Breast epithelium (tissue), 4 donors: Measurements from ENCODE around the gene PARD3B. TPM values are rescaled to one million over a fixed set of nuclear protein-coding genes. Genes with fewer than 3 reads are reported as not detected.

ENCODE experiments used
- DNase-seq, 2 donors: peaks; one replicate each; pipeline ENCODE4 v3.0.0-alpha.2; 2019; ENCODE audit warnings: low spot score in 2 of 2
- H3K27ac ChIP-seq, 2 donors: fragments of 200-600 bp; sonication (generic) in 1 of 2; one replicate each; pipeline ENCODE4 v1.5.1; 2016 to 2019; ENCODE audit warnings: mild to moderate bottlenecking in 1 of 2
- H3K27me3 ChIP-seq, 2 donors: fragments of 200-600 bp; sonication (generic) in 1 of 2; one replicate each; pipeline versions ENCODE4 v1.5.1 to v1.6.0; 2017 to 2019; ENCODE audit warnings: control low read depth in 1 of 2, mild to moderate bottlenecking in 1 of 2
- H3K36me3 ChIP-seq: fragments of 200-600 bp; one replicate; pipeline ENCODE4 v1.5.1; 2019
- H3K4me1 ChIP-seq, 2 donors: fragments of 200-600 bp; sonication (generic); one replicate each; pipeline ENCODE4 v1.5.1; 2016 to 2019; ENCODE audit warnings: control low read depth in 1 of 2
- H3K4me3 ChIP-seq, 3 donors: fragments of 200-600 bp; sonication (generic); 1 replicate in 2 of 3; 2 replicates in 1 of 3; pipeline ENCODE4 v1.5.1; 2016 to 2019; ENCODE audit warnings: mild to moderate bottlenecking in 3 of 3, moderate library complexity in 2 of 3
- H3K9me3 ChIP-seq, 2 donors: fragments of 200-600 bp; sonication (generic) in 1 of 2; one replicate each; pipeline ENCODE4 v1.5.1; 2016 to 2019; ENCODE audit warnings: control low read depth in 1 of 2
- CTCF ChIP-seq, 3 donors: fragments of 450-650 bp; IDR thresholded peaks; one replicate each; pipeline ENCODE4 v1.5.1; 2016 to 2017; ENCODE audit warnings: antibody characterized with exemption in 3 of 3, mild to moderate bottlenecking in 3 of 3, moderate library complexity in 3 of 3
- POLR2A ChIP-seq: fragments of 450-650 bp; IDR thresholded peaks from one replicate; pipeline ENCODE4 v1.6.1; 2016; ENCODE audit warnings: antibody characterized with exemption, mild to moderate bottlenecking, moderate library complexity
- POLR2AphosphoS5 ChIP-seq, 3 donors: sonication (generic); formaldehyde crosslinking; IDR thresholded peaks; one replicate each; pipeline ENCODE4 v1.6.1; 2017; ENCODE audit warnings: antibody characterized with exemption in 3 of 3
- intact Hi-C: fragments of 100-400 bp; cut with DNase I; formaldehyde crosslinking; loops from one replicate; pipeline ENCODE4 v1.15.1; 2023; ENCODE audit warnings: low total_unique reads
- total RNA-seq, 3 donors: library from RNA; depleted of rRNA; stranded (reverse); fragments of >200 nt; gene quantifications; one replicate each; pipeline ENCODE4 v1.1.0, GENCODE V29; 2016

PARD3B gene
- total RNA-seq, 3 donors from 2014 or later, result 24.6 to 66.2 (median 25.9) TPM

GRCh38 chr2:205156457-205156856 lies 611.2 kb downstream of the PARD3B start:
- H3K9me3 ChIP-seq, result no peaks in the 10 kb centered on the region
- no peak for TF ChIP-seq POLR2A
- no peak for TF ChIP-seq POLR2AphosphoS5 (IDR thresholded peaks at IDR 0.05)
- no peak for TF ChIP-seq CTCF (IDR thresholded peaks at IDR 0.05)
- H3K36me3 ChIP-seq, result no peaks in the 10 kb centered on the region
- no peaks in the 10 kb centered on the region for H3K4me1 ChIP-seq
- H3K27ac ChIP-seq, result no peak overlapping the region
- no peak overlapping the region for H3K4me3 ChIP-seq
- intact Hi-C loops, result no loop called here
- DNase-seq, result no peak
- H3K27me3 ChIP-seq, result no peaks in the 10 kb centered on the region

- DNase-seq, result no peak
- H3K27ac ChIP-seq, result no peak overlapping the region
- H3K4me1 ChIP-seq, result no peaks in the 10 kb centered on the region
- TF ChIP-seq POLR2A (no peak), POLR2AphosphoS5 (IDR thresholded peaks at IDR 0.05) (no peak), CTCF (IDR thresholded peaks at IDR 0.05) (no peak)
- no peaks in the 10 kb centered on the region for H3K27me3 ChIP-seq
- intact Hi-C loops, result no loop called here
- H3K36me3 ChIP-seq, result no peaks in the 10 kb centered on the region
- H3K9me3 ChIP-seq, result no peaks in the 10 kb centered on the region
- H3K4me3 ChIP-seq, result no peak overlapping the region
Measured at GRCh38 chr2:205158404-205158803, 613.1 kb downstream of the PARD3B start.

GRCh38 chr2:205161156-205161839 lies 616.0 kb downstream of the PARD3B start:
- Histone ChIP-seq H3K27ac (no peak overlapping the region), H3K9me3 (no peaks in the 10 kb centered on the region), H3K4me1 (no peaks in the 10 kb centered on the region), H3K27me3 (no peaks in the 10 kb centered on the region), H3K4me3 (no peak overlapping the region), H3K36me3 (no peaks in the 10 kb centered on the region)
- intact Hi-C loops, result no loop called here
- no peak for TF ChIP-seq CTCF (IDR thresholded peaks at IDR 0.05)
- no peak for TF ChIP-seq POLR2AphosphoS5 (IDR thresholded peaks at IDR 0.05)
- no peak for DNase-seq

GRCh38 chr2:205166745-205167144 lies 621.5 kb downstream of the PARD3B start:
- TF ChIP-seq POLR2A, result no peak
- TF ChIP-seq POLR2AphosphoS5 (IDR thresholded peaks at IDR 0.05), result no peak
- no peak for TF ChIP-seq CTCF (IDR thresholded peaks at IDR 0.05)
- Histone ChIP-seq H3K4me3 (no peak overlapping the region), H3K27me3 (no peaks in the 10 kb centered on the region), H3K27ac (no peak overlapping the region), H3K9me3 (no peaks in the 10 kb centered on the region), H3K4me1 (no peaks in the 10 kb centered on the region), H3K36me3 (no peaks in the 10 kb centered on the region)
- intact Hi-C loops, result no loop called here
- DNase-seq, result no peak

GRCh38 chr2:205169012-205169411 lies 623.7 kb downstream of the PARD3B start:
- Histone ChIP-seq H3K9me3 (no peaks in the 10 kb centered on the region), H3K36me3 (no peaks in the 10 kb centered on the region), H3K4me1 (no peaks in the 10 kb centered on the region), H3K4me3 (no peak overlapping the region), H3K27me3 (no peaks in the 10 kb centered on the region), H3K27ac (no peak overlapping the region)
- no peak for DNase-seq
- intact Hi-C loops, result no loop called here
- no peak for TF ChIP-seq POLR2A
